Non-pigmented ciliary epithelial cell (primary cell): ENCODE data around the gene USP17L15.
"Not testable (repeated sequence)": the region's sequence is repeated elsewhere in the genome, so short reads cannot be mapped to it uniquely, and the experiment has no call there.

Experiments used
- DNase-seq: peaks from one replicate; pipeline ENCODE4 v3.0.0-alpha.2; 2010; ENCODE audit warnings: low read depth

USP17L15 gene

GRCh38 chr4:9234085-9234484 is at the start of gene USP17L15:
Gene USP17L15, plus strand, starts transcription at chr4:9234385. Its CDS starts 0 bp downstream, at chr4:9234385.
- not testable (repeated sequence) for DNase-seq

GRCh38 chr4:9210357-9210756 is 23.8 kb upstream of the USP17L15 start, which contains the start of gene USP17L10:
Gene USP17L10, plus strand, starts transcription at chr4:9210657. Its CDS starts 0 bp downstream, at chr4:9210657.
- not testable (repeated sequence) for DNase-seq

- DNase-seq: not testable (repeated sequence)
These were observed 19.5 kb upstream of the USP17L15 start for GRCh38 chr4:9214701-9215100.

GRCh38 chr4:9215105-9215504 is 19.1 kb upstream of the USP17L15 start, which contains the start of gene USP17L11:
Gene USP17L11, plus strand, starts transcription at chr4:9215405. Its CDS starts 0 bp downstream, at chr4:9215405.
- DNase-seq: not testable (repeated sequence)

GRCh38 chr4:9219852-9220251 is 14.3 kb upstream of the USP17L15 start, which contains the start of gene USP17L12:
Gene USP17L12, plus strand, starts transcription at chr4:9220152. Its CDS starts 0 bp downstream, at chr4:9220152.
- DNase-seq: not testable (repeated sequence)

GRCh38 chr4:9224596-9224995 is 9.6 kb upstream of the USP17L15 start, which contains the start of gene USP17L13:
Gene USP17L13, plus strand, starts transcription at chr4:9224896. Its CDS starts 0 bp downstream, at chr4:9224896.
- DNase-seq: not testable (repeated sequence)

GRCh38 chr4:9230249-9230648 is 3.9 kb upstream of the USP17L15 start:
- DNase-seq: not testable (repeated sequence)

GRCh38 chr4:9238461-9238860 is 4.3 kb downstream of the USP17L15 start:
- DNase-seq: not testable (repeated sequence)

GRCh38 chr4:9243579-9243978 is 9.4 kb downstream of the USP17L15 start, which contains the start of gene USP17L17:
Gene USP17L17, plus strand, starts transcription at chr4:9243879. Its CDS starts 0 bp downstream, at chr4:9243879.
- DNase-seq: not testable (repeated sequence)

- DNase-seq: not testable (repeated sequence)
These were observed 13.9 kb downstream of the USP17L15 start, which contains the start of gene USP17L18 for GRCh38 chr4:9247953-9248680. Gene USP17L18, plus strand, starts transcription at chr4:9248630. Its CDS starts 0 bp downstream, at chr4:9248630.

GRCh38 chr4:9253078-9253477 is 18.9 kb downstream of the USP17L15 start, which contains the start of gene USP17L19:
Gene USP17L19, plus strand, starts transcription at chr4:9253378. Its CDS starts 0 bp downstream, at chr4:9253378.
- not testable (repeated sequence) for DNase-seq

- DNase-seq: not testable (repeated sequence)
These were observed 23.6 kb downstream of the USP17L15 start, which contains the start of gene USP17L20 for GRCh38 chr4:9257824-9258223. Gene USP17L20, plus strand, starts transcription at chr4:9258124. Its CDS starts 0 bp downstream, at chr4:9258124.

- DNase-seq: not testable (repeated sequence)
These were observed 28.4 kb downstream of the USP17L15 start, which contains the start of gene USP17L21 for GRCh38 chr4:9262572-9262971. Gene USP17L21, plus strand, starts transcription at chr4:9262872. Its CDS starts 0 bp downstream, at chr4:9262872.

GRCh38 chr4:9267319-9267718 is 33.1 kb downstream of the USP17L15 start, which contains the start of gene USP17L22:
Gene USP17L22, plus strand, starts transcription at chr4:9267619. Its CDS starts 0 bp downstream, at chr4:9267619.
- DNase-seq: not testable (repeated sequence)

GRCh38 chr4:9271719-9272118 is 37.5 kb downstream of the USP17L15 start:
- DNase-seq: not testable (repeated sequence)
